Ishikawa (cell line): ENCODE measurements around the gene MLLT1.

Experiments
- CEBPB ChIP-seq: IDR thresholded peaks from 2 replicates; pipeline ENCODE4 v1.6.1; 2012
- EP300 ChIP-seq: IDR thresholded peaks from 2 replicates; pipeline ENCODE4 v1.6.1; 2012; ENCODE audit warnings: borderline replicate concordance
- MAX ChIP-seq: IDR thresholded peaks from 2 replicates; pipeline ENCODE4 v1.6.1; 2012
- REST ChIP-seq: IDR thresholded peaks from 2 replicates; pipeline ENCODE4 v1.6.1; 2012; ENCODE audit warnings: low read depth, mild to moderate bottlenecking
- YY1 ChIP-seq: IDR thresholded peaks from 2 replicates; pipeline ENCODE4 v1.6.1; 2012; ENCODE audit warnings: low read depth
- ZBTB7A ChIP-seq: IDR thresholded peaks from 2 replicates; pipeline ENCODE4 v1.6.1; 2012; ENCODE audit warnings: low read depth
- TF ChIP-seq, protein P1 (sequence below): IDR thresholded peaks from 2 replicates; pipeline ENCODE4 v1.6.1; 2012

DNA sequence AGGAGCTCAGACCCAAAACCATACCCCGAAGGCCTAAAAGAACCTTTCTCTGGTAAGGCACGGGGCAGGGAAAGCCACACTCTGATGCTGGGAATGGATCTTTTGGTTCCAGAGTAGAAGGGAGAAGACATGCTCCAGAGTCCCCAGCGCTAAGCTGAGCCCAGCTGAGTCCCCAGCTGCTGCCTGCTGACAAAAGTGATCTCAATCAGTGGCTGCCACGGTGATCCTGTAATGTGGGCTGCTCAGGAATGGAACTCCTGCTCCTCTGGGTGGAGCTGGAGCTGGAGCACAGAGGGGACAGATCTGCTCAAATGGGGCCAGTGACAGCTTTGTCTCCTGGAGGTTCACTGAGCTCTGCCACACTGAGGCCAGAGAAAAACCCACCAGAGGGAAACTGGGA is 70.5 kb downstream of the MLLT1 start:
- TF ChIP-seq, protein P1, sequence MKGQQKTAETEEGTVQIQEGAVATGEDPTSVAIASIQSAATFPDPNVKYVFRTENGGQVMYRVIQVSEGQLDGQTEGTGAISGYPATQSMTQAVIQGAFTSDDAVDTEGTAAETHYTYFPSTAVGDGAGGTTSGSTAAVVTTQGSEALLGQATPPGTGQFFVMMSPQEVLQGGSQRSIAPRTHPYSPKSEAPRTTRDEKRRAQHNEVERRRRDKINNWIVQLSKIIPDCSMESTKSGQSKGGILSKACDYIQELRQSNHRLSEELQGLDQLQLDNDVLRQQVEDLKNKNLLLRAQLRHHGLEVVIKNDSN: no peak
- TF ChIP-seq MAX (no peak), REST (no peak), CEBPB (no peak), ZBTB7A (no peak), EP300 (no peak), YY1 (no peak)
